Sciatic nerve (tissue), 2 donors: Measurements from ENCODE around the gene ASCL4. TPM values are rescaled to one million over a fixed set of nuclear protein-coding genes. Genes with fewer than 3 reads are reported as not detected.

Experiments
- ATAC-seq: fragments of 200-7000 bp; cut with Tn5 transposase; one replicate; pipeline ENCODE4 v1.9.1; 2020; ENCODE audit warnings: mild to moderate bottlenecking, moderate library complexity
- DNase-seq: peaks from one replicate; pipeline ENCODE4 v3.0.0-alpha.2; 2020; ENCODE audit warnings: low spot score
- intact Hi-C: fragments of 100-400 bp; cut with DNase I; formaldehyde crosslinking; loops from one replicate; pipeline ENCODE4 v1.14.2; 2022
- total RNA-seq: library from RNA; stranded (reverse); fragmentation: NEBNext Ultra II Directional; extraction: Animal tissue kit (Norgen Biotek cat#: 25700); gene quantifications from one replicate; pipeline ENCODE4 v1.2.1, GENCODE V29; 2021
- donor health status: DM: no; HTN: no; CAD: no.
- donor health status: DM: no; HTN: no; CAD: no.

ASCL4 gene
- total RNA-seq, 1 donor from 2014 or later = not detected

DNA sequence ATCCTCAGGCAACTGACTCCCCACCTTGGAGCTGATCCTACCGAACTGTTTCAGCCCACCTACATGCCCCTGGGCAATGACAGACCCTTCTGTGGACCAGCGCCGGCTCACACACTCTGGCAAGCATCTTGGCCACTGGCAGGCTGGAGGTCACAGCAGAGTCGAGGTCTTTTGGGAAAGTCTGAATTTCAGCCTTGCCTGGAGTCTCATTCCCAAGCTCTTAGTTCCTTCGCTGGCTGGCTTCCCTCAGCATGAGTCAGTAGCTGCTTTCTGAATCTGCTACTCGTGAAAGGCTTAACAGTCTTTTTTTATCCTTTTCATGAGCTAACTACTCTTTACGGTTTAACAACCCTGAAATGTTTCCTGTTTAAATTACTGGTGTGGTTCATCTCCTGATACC is 44.5 kb downstream of the ASCL4 start:
- ATAC-seq = no peak
- intact Hi-C loops = no loop called here
- no peak for DNase-seq

GRCh38 chr12:107822356-107822755 is 47.9 kb downstream of the ASCL4 start:
- no peak for DNase-seq
- intact Hi-C loops = no loop called here
- no peak for ATAC-seq

Other genes starting within 250 kb of the ASCL4 start
- 26.5 TPM for gene PWP1, start 88.9 kb upstream of the ASCL4 start, total RNA-seq
- gene PRDM4, start 13.6 kb upstream of the ASCL4 start, total RNA-seq = 34.7 TPM